NCI-H1105 (cell line): ENCODE data around the gene CCDC57.
A peak's percentile ranks its signal among the peaks of the same experiment; 100 is the strongest.
"Not testable (repeated sequence)": the region's sequence is repeated elsewhere in the genome, so short reads cannot be mapped to it uniquely, and the experiment has no call there.

ENCODE experiments used
- DNase-seq: peaks from one replicate; lab custom pipeline; 2025; lab: John Stamatoyannopoulos, UW

CCDC57 gene

GRCh38 chr17:82177276-82177675 is 35.4 kb downstream of the CCDC57 start:
- DNase-seq: no peak

GRCh38 chr17:82175951-82176350 is 36.7 kb downstream of the CCDC57 start:
- no peak for DNase-seq

- DNase-seq: no peak
Measured at GRCh38 chr17:82175201-82175600, 37.4 kb downstream of the CCDC57 start.

- not testable (repeated sequence) for DNase-seq
Measured at GRCh38 chr17:82174042-82174857, 38.4 kb downstream of the CCDC57 start.

- DNase-seq: no peak
Measured at GRCh38 chr17:82173351-82174041, 39.1 kb downstream of the CCDC57 start.

GRCh38 chr17:82172486-82173160 is 40.0 kb downstream of the CCDC57 start:
- no peak for DNase-seq

GRCh38 chr17:82171750-82172375 is 40.8 kb downstream of the CCDC57 start:
- no peak for DNase-seq

- DNase-seq: no peak
Measured at GRCh38 chr17:82170412-82170961, 42.2 kb downstream of the CCDC57 start.

- no peak for DNase-seq
Measured at GRCh38 chr17:82168568-82168967, 44.1 kb downstream of the CCDC57 start.

GRCh38 chr17:82167028-82167427 is 45.6 kb downstream of the CCDC57 start:
- DNase-seq: no peak

- DNase-seq: no peak
Measured at GRCh38 chr17:82164853-82165252, 47.8 kb downstream of the CCDC57 start.

GRCh38 chr17:82161216-82161615 is 51.4 kb downstream of the CCDC57 start:
- DNase-seq: no peak

- DNase-seq: no peak
Measured at GRCh38 chr17:82160075-82160474, 52.6 kb downstream of the CCDC57 start.

GRCh38 chr17:82158825-82159224 is 53.8 kb downstream of the CCDC57 start:
- DNase-seq: no peak

- DNase-seq: no peak
Measured at GRCh38 chr17:82157046-82158035, 55.3 kb downstream of the CCDC57 start.

GRCh38 chr17:82156284-82156925 is 56.2 kb downstream of the CCDC57 start:
- DNase-seq: no peak

GRCh38 chr17:82155606-82156005 is 57.0 kb downstream of the CCDC57 start:
- no peak for DNase-seq

GRCh38 chr17:82154881-82155331 is 57.7 kb downstream of the CCDC57 start:
- no peak for DNase-seq

GRCh38 chr17:82153745-82154375 is 58.8 kb downstream of the CCDC57 start:
- peak; percentile 54 for DNase-seq

- no peak for DNase-seq
Measured at GRCh38 chr17:82153295-82153691, 59.3 kb downstream of the CCDC57 start.
